Activated CD4-positive, alpha-beta T cell treated with anti-CD3 and anti-CD28 coated beads, Interleukin-10, Interleukin-2, amounts not matched to agents 100 ng/mL and 50 ng/mL, durations not matched to agents 16 hours and 8 hours (primary cell): ENCODE results near the gene PHF5A.

Experiments used
- DNase-seq: peaks from one replicate; pipeline ENCODE4 v3.0.0-alpha.2; 2020

The PHF5A gene

GRCh38 chr22:41411021-41411851 is 57.3 kb downstream of the PHF5A start:
- no peak for DNase-seq

- no peak for DNase-seq
These were observed 58.2 kb downstream of the PHF5A start for GRCh38 chr22:41410311-41410751.
